Esophagus squamous epithelium (tissue), 4 donors: ENCODE measurements around the gene ARFGEF3.
A peak's percentile ranks its signal among the peaks of the same experiment; 100 is the strongest.

Experiments
- CTCF ChIP-seq, 6 experiments: fragments of 450-650 bp in 4 of 6; fragments of 200-600 bp in 2 of 6; sonication (generic) in 2 of 6; IDR thresholded peaks; one replicate each; pipeline ENCODE4 v1.5.1; 2016 to 2019; ENCODE audit warnings: antibody characterized with exemption in 6 of 6, mild to moderate bottlenecking in 4 of 6, moderate library complexity in 4 of 6
- POLR2A ChIP-seq, 4 donors: fragments of 450-650 bp; IDR thresholded peaks; one replicate each; pipeline ENCODE4 v1.6.1; 2017; ENCODE audit warnings: antibody characterized with exemption in 4 of 4, mild to moderate bottlenecking in 4 of 4, moderate library complexity in 3 of 4

GRCh38 chr6:138289739-138290138, 128.0 kb downstream of the ARFGEF3 start:
- TF ChIP-seq CTCF (IDR thresholded peaks at IDR 0.05), result peak in 1 of 6 experiments; percentile 8
- TF ChIP-seq POLR2A (IDR thresholded peaks at IDR 0.05), result no peak
